ENCODE data around the gene RBM8A.

The RBM8A gene

GRCh38 chr1:145959957-145960467, 32.7 kb upstream of the RBM8A start:
- TF ChIP-seq ZBTB7A (IDR thresholded peaks at IDR 0.05; ENCODE audit: low read depth) (no peak), EP300 (IDR thresholded peaks at IDR 0.05; ENCODE audit: borderline replicate concordance) (no peak), CREB1 (IDR thresholded peaks at IDR 0.05; ENCODE audit: low read depth) (no peak), TEAD4 (IDR thresholded peaks at IDR 0.05) (no peak)

GRCh38 chr1:145959333-145959732, 32.0 kb upstream of the RBM8A start:
- no peak for TF ChIP-seq YY1 (IDR thresholded peaks at IDR 0.05; ENCODE audit: low read depth)
- no peak for TF ChIP-seq EGR1 (IDR thresholded peaks at IDR 0.05)
- no peak for TF ChIP-seq USF1 (IDR thresholded peaks at IDR 0.05)
- TF ChIP-seq TCF12 (IDR thresholded peaks at IDR 0.05; ENCODE audit: low read depth), result no peak
- TF ChIP-seq FOXM1 (IDR thresholded peaks at IDR 0.05; ENCODE audit: borderline replicate concordance, low read depth), result no peak
- no peak for TF ChIP-seq MAX (IDR thresholded peaks at IDR 0.05)
- TF ChIP-seq CEBPB (IDR thresholded peaks at IDR 0.05), result no peak
- TF ChIP-seq ZBTB7A (IDR thresholded peaks at IDR 0.05; ENCODE audit: low read depth), result no peak
- no peak for TF ChIP-seq RAD21 (IDR thresholded peaks at IDR 0.05; ENCODE audit: low read depth)
- TF ChIP-seq CREB1 (IDR thresholded peaks at IDR 0.05; ENCODE audit: low read depth), result no peak
- no peak for TF ChIP-seq TEAD4 (IDR thresholded peaks at IDR 0.05)
- no peak for TF ChIP-seq NFIC (IDR thresholded peaks at IDR 0.05)

- no peak for TF ChIP-seq EP300 (IDR thresholded peaks at IDR 0.05; ENCODE audit: borderline replicate concordance)
Observed at GRCh38 chr1:145958734-145959133, 31.4 kb upstream of the RBM8A start.

- no peak for TF ChIP-seq FOXM1 (IDR thresholded peaks at IDR 0.05; ENCODE audit: borderline replicate concordance, low read depth)
- TF ChIP-seq MAX (IDR thresholded peaks at IDR 0.05), result peak; percentile 65; the same call in 1 of the 2 replicates
- no peak for TF ChIP-seq RAD21 (IDR thresholded peaks at IDR 0.05; ENCODE audit: low read depth)
- TF ChIP-seq NFIC (IDR thresholded peaks at IDR 0.05), result peak; percentile 60
- TF ChIP-seq TAF1 (IDR thresholded peaks at IDR 0.05; ENCODE audit: low read depth), result 0 out of 2 replicates have a peak, but pooled peaks have one; percentile 14
- TF ChIP-seq EGR1 (IDR thresholded peaks at IDR 0.05), result 0 out of 2 replicates have a peak, but pooled peaks have one; percentile 8
- TF ChIP-seq TCF12 (IDR thresholded peaks at IDR 0.05; ENCODE audit: low read depth), result peak; percentile 24; the same call in 1 of the 2 replicates
- TF ChIP-seq YY1 (IDR thresholded peaks at IDR 0.05; ENCODE audit: low read depth), result 0 out of 2 replicates have a peak, but pooled peaks have one; percentile 14
Observed at GRCh38 chr1:145957443-145958319, 30.4 kb upstream of the RBM8A start, which contains the start of gene LIX1L. TSS of gene LIX1L (minus strand) at chr1:145958017. CDS start at chr1:145957927, 90 bp downstream.

- TF ChIP-seq USF1 (IDR thresholded peaks at IDR 0.05), result no peak
- TF ChIP-seq TAF1 (IDR thresholded peaks at IDR 0.05; ENCODE audit: low read depth), result no peak
- TF ChIP-seq EGR1 (IDR thresholded peaks at IDR 0.05), result no peak
- TF ChIP-seq MAX (IDR thresholded peaks at IDR 0.05), result no peak
- TF ChIP-seq YY1 (IDR thresholded peaks at IDR 0.05; ENCODE audit: low read depth), result no peak
- TF ChIP-seq REST (IDR thresholded peaks at IDR 0.05; ENCODE audit: low read depth), result no peak
- no peak for TF ChIP-seq NFIC (IDR thresholded peaks at IDR 0.05)
Observed at GRCh38 chr1:145956781-145957442, 29.6 kb upstream of the RBM8A start.

- TF ChIP-seq CREB1 (IDR thresholded peaks at IDR 0.05; ENCODE audit: low read depth) (no peak), TAF1 (IDR thresholded peaks at IDR 0.05; ENCODE audit: low read depth) (no peak)
Observed at GRCh38 chr1:145956361-145956760, 29.1 kb upstream of the RBM8A start.

- no peak for TF ChIP-seq EP300 (IDR thresholded peaks at IDR 0.05; ENCODE audit: borderline replicate concordance)
- TF ChIP-seq EGR1 (IDR thresholded peaks at IDR 0.05), result no peak
- TF ChIP-seq ZBTB7A (IDR thresholded peaks at IDR 0.05; ENCODE audit: low read depth), result no peak
- TF ChIP-seq FOXM1 (IDR thresholded peaks at IDR 0.05; ENCODE audit: borderline replicate concordance, low read depth), result no peak
- no peak for TF ChIP-seq YY1 (IDR thresholded peaks at IDR 0.05; ENCODE audit: low read depth)
- no peak for TF ChIP-seq NFIC (IDR thresholded peaks at IDR 0.05)
- TF ChIP-seq RAD21 (IDR thresholded peaks at IDR 0.05; ENCODE audit: low read depth), result no peak
- no peak for TF ChIP-seq TEAD4 (IDR thresholded peaks at IDR 0.05)
- TF ChIP-seq USF1 (IDR thresholded peaks at IDR 0.05), result no peak
Observed at GRCh38 chr1:145955436-145955835, 28.2 kb upstream of the RBM8A start.
